GM21515 (cell line): ENCODE data around the gene GPAT3.

Source experiments
- ATAC-seq: cut with Tn5 transposase; IDR thresholded peaks from one replicate; pipeline ENCODE4 v1.9.1; 2021; ENCODE audit not compliant: unreplicated experiment

Gene GPAT3

DNA sequence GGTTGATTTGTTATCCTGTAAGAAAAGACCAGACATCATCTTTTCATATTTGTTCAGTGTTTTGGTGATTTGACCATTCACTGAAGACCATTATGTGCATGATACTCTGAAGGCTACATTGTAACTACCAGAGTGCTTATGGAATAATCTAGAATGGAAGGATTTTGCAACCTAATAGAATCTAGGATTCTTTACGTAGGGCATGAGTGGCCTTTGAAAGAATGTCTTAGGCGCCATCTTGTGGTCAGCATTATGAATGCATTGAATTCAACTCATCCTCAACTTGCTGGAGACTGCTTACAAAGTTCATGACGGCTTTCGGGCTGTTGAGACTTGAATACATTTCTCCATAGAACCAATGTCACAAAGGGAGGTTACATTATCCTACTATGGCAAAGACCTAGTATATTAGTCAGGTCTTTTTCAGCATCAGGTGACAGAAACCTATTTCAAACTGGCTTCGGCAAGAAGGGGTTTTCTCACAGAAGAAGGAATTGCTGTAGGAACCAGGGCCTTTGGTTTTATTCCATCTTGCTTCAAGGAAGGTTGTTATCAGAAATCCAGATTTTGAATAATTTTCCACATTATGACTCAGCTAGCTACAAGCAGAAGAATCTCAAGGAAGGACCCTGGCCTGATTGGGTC is 104.1 kb downstream of the GPAT3 start:
- ATAC-seq: peak; percentile 69

GRCh38 chr4:83643036-83643435 is 107.1 kb downstream of the GPAT3 start:
- ATAC-seq: no peak

DNA sequence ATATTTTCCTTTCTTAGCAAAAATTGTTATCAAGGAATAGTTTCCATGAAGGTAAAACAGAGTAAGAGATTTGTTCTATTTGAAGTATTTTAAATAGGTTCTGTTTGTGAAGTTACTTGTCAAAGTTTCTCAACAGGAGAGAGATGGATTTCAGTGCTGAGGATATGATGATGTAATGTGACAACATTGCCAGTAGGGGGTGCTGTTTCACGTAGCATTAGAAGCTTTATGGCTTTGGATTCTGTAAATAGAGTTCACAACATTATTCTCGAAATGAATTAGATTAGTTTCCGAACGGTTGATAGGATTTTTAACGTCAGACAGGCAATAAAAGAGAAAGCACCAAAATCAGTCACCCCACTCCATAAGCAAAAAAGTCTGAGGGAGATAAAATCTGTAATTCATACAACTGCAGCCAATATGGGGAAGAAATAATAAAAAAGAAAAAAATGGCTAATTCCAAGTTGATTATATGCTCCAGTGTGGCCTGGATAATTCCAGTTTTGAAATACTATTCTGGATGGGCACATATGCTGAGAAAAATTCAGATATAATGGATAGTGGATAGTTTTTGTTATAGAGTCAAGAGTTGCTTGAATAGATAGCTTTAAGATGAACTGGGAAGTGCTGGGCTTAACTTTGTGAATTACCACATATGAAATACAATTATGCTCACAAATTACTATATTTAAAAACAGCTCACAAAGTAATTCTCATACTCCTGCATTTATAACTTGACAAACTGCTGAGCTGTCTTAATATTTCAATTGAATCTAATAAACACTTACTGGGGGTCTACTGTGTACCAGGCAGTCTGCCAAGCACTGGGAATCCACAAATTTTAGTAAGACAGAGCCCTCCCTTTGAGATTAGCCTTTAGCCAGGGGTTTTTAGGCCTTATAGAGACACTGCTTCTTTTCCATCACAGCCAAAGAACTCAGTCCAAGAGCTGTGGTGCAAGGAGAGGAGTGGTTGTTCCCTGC is 109.1 kb downstream of the GPAT3 start:
- peak; percentile 58 for ATAC-seq

DNA sequence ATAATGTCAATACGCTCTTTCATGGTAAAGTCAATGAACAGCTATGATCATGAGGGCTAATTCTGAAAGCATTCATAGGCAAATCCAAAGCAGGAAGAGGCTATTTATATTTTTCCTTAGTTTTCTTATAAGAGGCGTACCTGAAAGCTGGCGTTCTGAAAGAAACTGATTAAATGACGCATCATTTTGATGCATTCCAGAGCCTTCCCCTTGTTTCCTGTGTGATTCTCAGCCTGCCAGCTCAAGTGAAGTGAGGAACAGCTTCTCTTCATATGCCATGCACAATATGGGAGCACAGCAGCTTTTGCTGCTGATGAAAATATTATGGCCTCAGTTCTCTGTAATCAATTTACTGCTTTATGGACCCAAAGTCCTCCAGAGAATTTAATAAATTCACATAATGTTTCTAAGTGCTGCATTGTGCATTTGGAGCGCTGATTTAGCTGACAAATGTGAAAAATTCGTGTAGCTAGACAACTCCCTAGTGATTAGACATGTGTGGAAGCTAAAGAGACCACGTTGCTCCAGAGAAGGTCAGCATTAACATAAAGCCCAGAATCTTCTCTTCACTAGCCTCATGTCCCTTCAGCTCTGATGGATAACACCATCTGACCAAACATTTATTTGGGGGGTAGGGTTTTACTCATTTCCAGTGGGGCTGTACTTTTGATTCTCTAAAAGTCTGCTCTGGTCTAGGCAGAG is 110.8 kb downstream of the GPAT3 start:
- ATAC-seq: no peak

GRCh38 chr4:83651846-83652245 is 115.9 kb downstream of the GPAT3 start:
- no peak for ATAC-seq
